Measurements from ENCODE around the gene GAB2. TPM values are rescaled to one million over a fixed set of nuclear protein-coding genes. Genes with fewer than 3 reads are reported as not detected.

Gene GAB2
- polyA plus RNA-seq, 2 of the 4 experiments (the other 2 are of a cell fraction) = 2.8 to 4.7 TPM

DNA sequence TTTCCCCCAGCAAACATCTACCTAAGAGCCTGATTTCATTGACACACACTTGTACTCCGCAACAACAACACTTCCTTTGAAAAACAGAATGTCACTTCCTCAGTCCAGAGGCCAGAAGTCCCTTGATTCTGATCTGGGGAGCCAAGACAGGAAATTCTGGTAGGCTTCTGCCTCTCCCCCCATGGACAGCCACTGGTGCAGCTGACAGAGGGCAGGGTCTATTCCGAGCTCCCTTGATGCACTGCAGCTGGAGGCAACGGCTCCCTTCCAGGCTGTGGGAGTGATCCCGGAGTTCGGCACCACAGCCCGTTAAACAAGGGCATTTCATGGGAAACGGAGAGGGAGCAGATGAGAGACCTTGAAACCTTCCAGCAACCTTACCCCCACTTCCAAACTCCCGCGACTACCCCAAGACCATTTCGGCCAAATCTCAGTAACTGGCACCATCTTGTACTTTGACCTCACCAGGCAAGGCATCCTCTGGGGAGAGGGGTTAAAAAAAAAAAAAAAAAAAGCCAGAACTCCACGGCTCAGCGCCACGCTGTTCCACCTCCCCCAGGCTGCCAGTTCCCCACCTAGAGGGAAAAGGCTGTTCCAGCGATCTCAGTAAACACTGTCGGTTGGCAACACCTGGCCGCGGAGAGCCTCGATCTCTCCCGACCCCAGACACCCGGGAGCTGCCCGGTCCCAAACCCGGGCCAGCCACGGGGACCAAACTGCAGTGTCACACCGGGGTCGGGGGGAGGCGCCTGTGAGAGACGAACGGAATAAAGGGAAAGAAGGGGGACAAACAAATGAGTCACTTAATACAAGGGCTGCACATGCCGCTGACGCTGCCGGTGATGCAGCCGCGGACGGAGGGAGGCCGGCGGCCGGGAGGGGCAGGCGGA is 1.1 kb downstream of the GAB2 start:
- Histone ChIP-seq H3K4me3 (peak overlapping the region; percentile 86), H3K4me1 (peaks cover 32% of the 10 kb centered on the region), H3K9me3 (no peaks in the 10 kb centered on the region), H3K27ac (peak overlapping the region; percentile 79 to 95), H3K4me2 (peak overlapping the region; percentile 82)
- ATAC-seq = peak; percentile 67 to 83
- CTCF ChIA-PET = interaction anchor here (0.6 to 5.9 kb wide), 19 partner anchors 10 to 246 kb away, joined by 3 to 63 read pairs (median 4); no protein-coding TSS in a partner anchor
- FAIRE-seq = no peak
- peak; percentile 81 to 88 for DNase-seq (ENCODE audit: low read depth in 1 of 2, low spot score in 1 of 2)
- POLR2A ChIA-PET = interaction anchor here (0.6 to 3.1 kb wide), 7 partner anchors 158 to 377 kb away, joined by 3 to 10 read pairs (median 8); partner anchors contain the start of genes ALG8 and NARS2
- 3% methylated on average over 36 of the region's 38 CpGs for WGBS (ENCODE audit: missing lambda C conversion rate)
- TF ChIP-seq NPAS2 (CRISPR knock-in tag; IDR thresholded peaks at IDR 0.05; ENCODE audit: borderline replicate concordance) = no peak
- no peak for TF ChIP-seq KDM5A (IDR thresholded peaks at IDR 0.05)
- peak; percentile 62 for TF ChIP-seq FOSL2 (IDR thresholded peaks at IDR 0.05)
- peak; percentile 93 for TF ChIP-seq FOSL2 (CRISPR knock-in tag; IDR thresholded peaks at IDR 0.05)
- TF ChIP-seq NR3C1 (IDR thresholded peaks at IDR 0.05) = no peak
- TF ChIP-seq ZNF302 (CRISPR knock-in tag; IDR thresholded peaks at IDR 0.05) = no peak
- peak; percentile 25 for TF ChIP-seq MAFK (IDR thresholded peaks at IDR 0.05; ENCODE audit: partially characterized antibody)
- TF ChIP-seq RCOR1 (IDR thresholded peaks at IDR 0.05; ENCODE audit: low read depth, low read length) = no peak
- TF ChIP-seq EP300 (IDR thresholded peaks at IDR 0.05) = no peak
- TF ChIP-seq HEYL (CRISPR knock-in tag; IDR thresholded peaks at IDR 0.05) = no peak
- TF ChIP-seq HOXB13 (CRISPR knock-in tag; IDR thresholded peaks at IDR 0.05; ENCODE audit: low read depth) = no peak
- no peak for TF ChIP-seq SREBF2 (IDR thresholded peaks at IDR 0.05)
- TF ChIP-seq, protein P1, sequence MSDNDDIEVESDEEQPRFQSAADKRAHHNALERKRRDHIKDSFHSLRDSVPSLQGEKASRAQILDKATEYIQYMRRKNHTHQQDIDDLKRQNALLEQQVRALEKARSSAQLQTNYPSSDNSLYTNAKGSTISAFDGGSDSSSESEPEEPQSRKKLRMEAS (IDR thresholded peaks at IDR 0.05) = peak; percentile 90
- TF ChIP-seq, protein P2, sequence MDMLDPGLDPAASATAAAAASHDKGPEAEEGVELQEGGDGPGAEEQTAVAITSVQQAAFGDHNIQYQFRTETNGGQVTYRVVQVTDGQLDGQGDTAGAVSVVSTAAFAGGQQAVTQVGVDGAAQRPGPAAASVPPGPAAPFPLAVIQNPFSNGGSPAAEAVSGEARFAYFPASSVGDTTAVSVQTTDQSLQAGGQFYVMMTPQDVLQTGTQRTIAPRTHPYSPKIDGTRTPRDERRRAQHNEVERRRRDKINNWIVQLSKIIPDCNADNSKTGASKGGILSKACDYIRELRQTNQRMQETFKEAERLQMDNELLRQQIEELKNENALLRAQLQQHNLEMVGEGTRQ (IDR thresholded peaks at IDR 0.05) = no peak
- TF ChIP-seq, protein P3, sequence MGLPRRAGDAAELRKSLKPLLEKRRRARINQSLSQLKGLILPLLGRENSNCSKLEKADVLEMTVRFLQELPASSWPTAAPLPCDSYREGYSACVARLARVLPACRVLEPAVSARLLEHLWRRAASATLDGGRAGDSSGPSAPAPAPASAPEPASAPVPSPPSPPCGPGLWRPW (IDR thresholded peaks at IDR 0.05) = no peak
- TF ChIP-seq, protein P4, sequence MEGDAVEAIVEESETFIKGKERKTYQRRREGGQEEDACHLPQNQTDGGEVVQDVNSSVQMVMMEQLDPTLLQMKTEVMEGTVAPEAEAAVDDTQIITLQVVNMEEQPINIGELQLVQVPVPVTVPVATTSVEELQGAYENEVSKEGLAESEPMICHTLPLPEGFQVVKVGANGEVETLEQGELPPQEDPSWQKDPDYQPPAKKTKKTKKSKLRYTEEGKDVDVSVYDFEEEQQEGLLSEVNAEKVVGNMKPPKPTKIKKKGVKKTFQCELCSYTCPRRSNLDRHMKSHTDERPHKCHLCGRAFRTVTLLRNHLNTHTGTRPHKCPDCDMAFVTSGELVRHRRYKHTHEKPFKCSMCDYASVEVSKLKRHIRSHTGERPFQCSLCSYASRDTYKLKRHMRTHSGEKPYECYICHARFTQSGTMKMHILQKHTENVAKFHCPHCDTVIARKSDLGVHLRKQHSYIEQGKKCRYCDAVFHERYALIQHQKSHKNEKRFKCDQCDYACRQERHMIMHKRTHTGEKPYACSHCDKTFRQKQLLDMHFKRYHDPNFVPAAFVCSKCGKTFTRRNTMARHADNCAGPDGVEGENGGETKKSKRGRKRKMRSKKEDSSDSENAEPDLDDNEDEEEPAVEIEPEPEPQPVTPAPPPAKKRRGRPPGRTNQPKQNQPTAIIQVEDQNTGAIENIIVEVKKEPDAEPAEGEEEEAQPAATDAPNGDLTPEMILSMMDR (IDR thresholded peaks at IDR 0.05) = peak; percentile 55
- TF ChIP-seq, protein P5, sequence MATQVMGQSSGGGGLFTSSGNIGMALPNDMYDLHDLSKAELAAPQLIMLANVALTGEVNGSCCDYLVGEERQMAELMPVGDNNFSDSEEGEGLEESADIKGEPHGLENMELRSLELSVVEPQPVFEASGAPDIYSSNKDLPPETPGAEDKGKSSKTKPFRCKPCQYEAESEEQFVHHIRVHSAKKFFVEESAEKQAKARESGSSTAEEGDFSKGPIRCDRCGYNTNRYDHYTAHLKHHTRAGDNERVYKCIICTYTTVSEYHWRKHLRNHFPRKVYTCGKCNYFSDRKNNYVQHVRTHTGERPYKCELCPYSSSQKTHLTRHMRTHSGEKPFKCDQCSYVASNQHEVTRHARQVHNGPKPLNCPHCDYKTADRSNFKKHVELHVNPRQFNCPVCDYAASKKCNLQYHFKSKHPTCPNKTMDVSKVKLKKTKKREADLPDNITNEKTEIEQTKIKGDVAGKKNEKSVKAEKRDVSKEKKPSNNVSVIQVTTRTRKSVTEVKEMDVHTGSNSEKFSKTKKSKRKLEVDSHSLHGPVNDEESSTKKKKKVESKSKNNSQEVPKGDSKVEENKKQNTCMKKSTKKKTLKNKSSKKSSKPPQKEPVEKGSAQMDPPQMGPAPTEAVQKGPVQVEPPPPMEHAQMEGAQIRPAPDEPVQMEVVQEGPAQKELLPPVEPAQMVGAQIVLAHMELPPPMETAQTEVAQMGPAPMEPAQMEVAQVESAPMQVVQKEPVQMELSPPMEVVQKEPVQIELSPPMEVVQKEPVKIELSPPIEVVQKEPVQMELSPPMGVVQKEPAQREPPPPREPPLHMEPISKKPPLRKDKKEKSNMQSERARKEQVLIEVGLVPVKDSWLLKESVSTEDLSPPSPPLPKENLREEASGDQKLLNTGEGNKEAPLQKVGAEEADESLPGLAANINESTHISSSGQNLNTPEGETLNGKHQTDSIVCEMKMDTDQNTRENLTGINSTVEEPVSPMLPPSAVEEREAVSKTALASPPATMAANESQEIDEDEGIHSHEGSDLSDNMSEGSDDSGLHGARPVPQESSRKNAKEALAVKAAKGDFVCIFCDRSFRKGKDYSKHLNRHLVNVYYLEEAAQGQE (IDR thresholded peaks at IDR 0.05) = no peak
- no peak for TF ChIP-seq FOSB (CRISPR knock-in tag; IDR thresholded peaks at IDR 0.05)
- TF ChIP-seq, protein P6, sequence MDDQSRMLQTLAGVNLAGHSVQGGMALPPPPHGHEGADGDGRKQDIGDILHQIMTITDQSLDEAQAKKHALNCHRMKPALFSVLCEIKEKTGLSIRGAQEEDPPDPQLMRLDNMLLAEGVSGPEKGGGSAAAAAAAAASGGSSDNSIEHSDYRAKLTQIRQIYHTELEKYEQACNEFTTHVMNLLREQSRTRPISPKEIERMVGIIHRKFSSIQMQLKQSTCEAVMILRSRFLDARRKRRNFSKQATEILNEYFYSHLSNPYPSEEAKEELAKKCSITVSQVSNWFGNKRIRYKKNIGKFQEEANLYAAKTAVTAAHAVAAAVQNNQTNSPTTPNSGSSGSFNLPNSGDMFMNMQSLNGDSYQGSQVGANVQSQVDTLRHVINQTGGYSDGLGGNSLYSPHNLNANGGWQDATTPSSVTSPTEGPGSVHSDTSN (IDR thresholded peaks at IDR 0.05) = no peak
- TF ChIP-seq RAD21 (conservative IDR thresholded peaks at IDR 0.05 in 1 of 2, IDR thresholded peaks at IDR 0.05 in 1 of 2) = peak; percentile 26 to 41; a peak in 2 of 5 replicates
- no peak for TF ChIP-seq RNF2 (IDR thresholded peaks at IDR 0.05; ENCODE audit: borderline replicate concordance, low read depth)
- no peak for TF ChIP-seq CBX8 (IDR thresholded peaks at IDR 0.05)
- TF ChIP-seq CEBPB (IDR thresholded peaks at IDR 0.05) = no peak
- TF ChIP-seq TFCP2L1 (CRISPR knock-in tag; IDR thresholded peaks at IDR 0.05) = no peak
- TF ChIP-seq MAZ (IDR thresholded peaks at IDR 0.05; ENCODE audit: borderline replicate concordance, low read depth, low read length) = no peak
- no peak for TF ChIP-seq ZC3H11A (IDR thresholded peaks at IDR 0.05)
- no peak for TF ChIP-seq RFX5 (IDR thresholded peaks at IDR 0.05)
- no peak for TF ChIP-seq TP53 (CRISPR knock-in tag; IDR thresholded peaks at IDR 0.05)
- peak; percentile 61 for TF ChIP-seq SMC3 (IDR thresholded peaks at IDR 0.05)
- no peak for TF ChIP-seq EHF (CRISPR knock-in tag; IDR thresholded peaks at IDR 0.05)
- TF ChIP-seq, protein P7, sequence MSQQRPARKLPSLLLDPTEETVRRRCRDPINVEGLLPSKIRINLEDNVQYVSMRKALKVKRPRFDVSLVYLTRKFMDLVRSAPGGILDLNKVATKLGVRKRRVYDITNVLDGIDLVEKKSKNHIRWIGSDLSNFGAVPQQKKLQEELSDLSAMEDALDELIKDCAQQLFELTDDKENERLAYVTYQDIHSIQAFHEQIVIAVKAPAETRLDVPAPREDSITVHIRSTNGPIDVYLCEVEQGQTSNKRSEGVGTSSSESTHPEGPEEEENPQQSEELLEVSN (IDR thresholded peaks at IDR 0.05; ENCODE audit: borderline replicate concordance, low read depth) = peak; percentile 71; the same call in 1 of the 2 replicates
- TF ChIP-seq CHD4 (IDR thresholded peaks at IDR 0.05; ENCODE audit: borderline replicate concordance) = no peak
